22Rv1 (cell line): ENCODE measurements around the gene ZFP92.

Source experiments
- CTCF ChIP-seq: fragments of 450-650 bp; IDR thresholded peaks from 2 replicates; pipeline ENCODE4 v1.5.1; 2017; ENCODE audit warnings: mild to moderate bottlenecking
- ZFX ChIP-seq: fragments of 450-650 bp; IDR thresholded peaks from 2 replicates; pipeline ENCODE4 v1.6.1; 2017; ENCODE audit warnings: antibody characterized with exemption, borderline replicate concordance

- TF ChIP-seq CTCF: no peak
- no peak for TF ChIP-seq ZFX
Measured at GRCh38 chrX:153450949-153451277, 39.6 kb downstream of the ZFP92 start.
